Gastroesophageal sphincter (tissue), 3 donors: ENCODE results near the gene TOLLIP.
"Not testable (repeated sequence)": the region's sequence is repeated elsewhere in the genome, so short reads cannot be mapped to it uniquely, and the experiment has no call there.

Experiments used
- CTCF ChIP-seq, 4 experiments: fragments of 200-600 bp in 2 of 4; fragments of 450-650 bp in 2 of 4; sonication (generic) in 1 of 4; IDR thresholded peaks; one replicate each; pipeline ENCODE4 v1.5.1; 2017 to 2019; ENCODE audit warnings: antibody characterized with exemption in 4 of 4, mild to moderate bottlenecking in 2 of 4, moderate library complexity in 2 of 4
- EP300 ChIP-seq: sonication (generic); formaldehyde crosslinking; IDR thresholded peaks from one replicate; pipeline ENCODE4 v1.6.1; 2017; ENCODE audit warnings: antibody characterized with exemption, mild to moderate bottlenecking
- POLR2A ChIP-seq, 2 donors: fragments of 450-650 bp; IDR thresholded peaks; one replicate each; pipeline ENCODE4 v1.6.1; 2017; ENCODE audit warnings: antibody characterized with exemption in 2 of 2, mild to moderate bottlenecking in 2 of 2, moderate library complexity in 1 of 2
- POLR2AphosphoS5 ChIP-seq: sonication (generic); formaldehyde crosslinking; IDR thresholded peaks from one replicate; pipeline ENCODE4 v1.6.1; 2017; ENCODE audit warnings: antibody characterized with exemption

GRCh38 chr11:1245717-1246116 lies 63.7 kb downstream of the TOLLIP start:
- TF ChIP-seq CTCF (IDR thresholded peaks at IDR 0.05); POLR2A (IDR thresholded peaks at IDR 0.05); EP300; POLR2AphosphoS5: not testable (repeated sequence)
